IMR-90 (cell line): ENCODE results near the gene NR6A1. TPM values are rescaled to one million over a fixed set of nuclear protein-coding genes. Genes with fewer than 3 reads are reported as not detected.

Experiments used
- ATAC-seq: fragments of 200-7000 bp; cut with Tn5 transposase; 2 replicates; pipeline ENCODE4 v1.9.1; 2020; ENCODE audit warnings: low read depth, mild to moderate bottlenecking, moderate library complexity
- BruUV-seq: library from RNA; stranded (reverse); fragments of 400-500 nt; replicated peaks from 2 replicates; lab custom pipeline; 2021; lab: Mats Ljungman, UMichigan
- CTCF ChIA-PET: fragments of 300-600 bp; formaldehyde crosslinking; extraction: SDS; loops from one replicate; lab custom pipeline; 2021; ENCODE audit warnings: antibody characterized with exemption; lab: Yijun Ruan, JAX
- POLR2A ChIA-PET: fragments of 300-600 bp; sonication (Branson Sonifier 250); formaldehyde crosslinking; loops from one replicate; lab custom pipeline; 2022; ENCODE audit warnings: antibody characterized with exemption; ENCODE audit not compliant: unreplicated experiment; lab: Charles Lee
- DNase-seq: peaks from one replicate; pipeline ENCODE4 v3.0.0; 2013
- H2AFZ ChIP-seq: replicated peaks from 2 replicates; pipeline ENCODE3; 2013; ENCODE audit warnings: low read length, mild to moderate bottlenecking; ENCODE audit not compliant: poor library complexity
- H2AK5ac ChIP-seq: 2 replicates; pipeline ENCODE4 v1.6.1; 2013; ENCODE audit warnings: low read depth, low read length, inconsistent platforms
- H2AK9ac ChIP-seq: replicated peaks from 2 replicates; pipeline ENCODE3; 2013; ENCODE audit warnings: mild to moderate bottlenecking, low read depth, low read length, moderate library complexity; ENCODE audit not compliant: poor library complexity
- H2BK120ac ChIP-seq: 2 replicates; pipeline ENCODE4 v1.6.1; 2013; ENCODE audit warnings: low read depth, low read length, inconsistent platforms
- H2BK15ac ChIP-seq: 3 replicates; pipeline ENCODE4 v1.6.1; 2013; ENCODE audit warnings: low read depth, low read length, inconsistent platforms
- H2BK20ac ChIP-seq: 2 replicates; pipeline ENCODE4 v1.6.1; 2013; ENCODE audit warnings: low read depth, mild to moderate bottlenecking, inconsistent platforms, low read length, moderate library complexity
- H2BK5ac ChIP-seq: 2 replicates; pipeline ENCODE4 v1.6.1; 2013; ENCODE audit warnings: mild to moderate bottlenecking, low read depth, low read length, inconsistent platforms; ENCODE audit not compliant: poor library complexity, severe bottlenecking
- H3K14ac ChIP-seq: replicated peaks from 2 replicates; pipeline ENCODE4 v1.6.1; 2013; ENCODE audit warnings: low read depth, low read length, inconsistent platforms
- H3K18ac ChIP-seq: 2 replicates; pipeline ENCODE4 v1.6.1; 2013; ENCODE audit warnings: low read depth, low read length, control low read depth
- H3K23ac ChIP-seq: 2 replicates; pipeline ENCODE4 v1.6.1; 2013; ENCODE audit warnings: low read depth, low read length, inconsistent platforms
- H3K27ac ChIP-seq: 2 replicates; pipeline ENCODE4 v1.5.1; 2013; ENCODE audit warnings: mild to moderate bottlenecking, control low read depth, low read length; ENCODE audit not compliant: insufficient read depth
- H3K27me3 ChIP-seq: 2 replicates; pipeline ENCODE4 v1.6.1; 2013; ENCODE audit warnings: low read length; ENCODE audit not compliant: control insufficient read depth, insufficient read depth
- H3K36me3 ChIP-seq: 2 replicates; pipeline ENCODE4 v1.6.1; 2013; ENCODE audit warnings: low read length, mixed read lengths; ENCODE audit not compliant: control insufficient read depth, insufficient read depth
- H3K4ac ChIP-seq: 2 replicates; pipeline ENCODE4 v1.6.1; 2013; ENCODE audit warnings: low read depth, low read length, inconsistent platforms
- H3K4me1 ChIP-seq: 2 replicates; pipeline ENCODE4 v1.6.1; 2013; ENCODE audit warnings: low read length, mixed read lengths; ENCODE audit not compliant: control insufficient read depth, insufficient read depth
- H3K4me2 ChIP-seq: 2 replicates; pipeline ENCODE4 v1.6.1; 2013; ENCODE audit warnings: low read depth, mild to moderate bottlenecking, control low read depth, low read length, moderate library complexity
- H3K4me3 ChIP-seq: 2 replicates; pipeline ENCODE4 v1.5.1; 2013; ENCODE audit warnings: low read depth, mild to moderate bottlenecking, control low read depth, low read length, moderate library complexity; ENCODE audit not compliant: insufficient read depth
- H3K56ac ChIP-seq: 2 replicates; pipeline ENCODE4 v1.6.1; 2013; ENCODE audit warnings: low read length, inconsistent platforms; ENCODE audit not compliant: insufficient read depth; ENCODE audit errors: extremely low read depth
- H3K79me1 ChIP-seq, 2 experiments: 2 replicates each; pipeline ENCODE4 v1.6.1; 2013; ENCODE audit warnings: low read length in 2 of 2, inconsistent platforms in 1 of 2, low read depth in 1 of 2
- H3K9ac ChIP-seq: 2 replicates; pipeline ENCODE4 v1.6.1; 2013; ENCODE audit warnings: low read depth, low read length, control low read depth
- H3K9me1 ChIP-seq: 2 replicates; pipeline ENCODE4 v1.6.1; 2013; ENCODE audit warnings: low read length, inconsistent platforms; ENCODE audit not compliant: insufficient read depth
- H3K9me3 ChIP-seq: 2 replicates; pipeline ENCODE4 v1.6.1; 2013; ENCODE audit warnings: low read length; ENCODE audit not compliant: control insufficient read depth, insufficient read depth
- H4K20me1 ChIP-seq: 2 replicates; pipeline ENCODE4 v1.6.1; 2013; ENCODE audit warnings: low read length, inconsistent platforms; ENCODE audit not compliant: insufficient read depth
- H4K5ac ChIP-seq: 2 replicates; pipeline ENCODE4 v1.6.1; 2013; ENCODE audit warnings: mild to moderate bottlenecking, low read depth, low read length, control low read depth
- H4K8ac ChIP-seq, 2 experiments: 2 replicates each; pipeline ENCODE4 v1.6.1; 2013; ENCODE audit warnings: low read depth in 2 of 2, low read length in 2 of 2, control low read depth in 1 of 2, inconsistent platforms in 1 of 2
- H4K91ac ChIP-seq: 2 replicates; pipeline ENCODE4 v1.6.1; 2013; ENCODE audit warnings: low read depth, low read length, inconsistent platforms; ENCODE audit not compliant: insufficient read depth
- NFE2L2 ChIP-seq: fragments of 150-350 bp; IDR thresholded peaks from 2 replicates; pipeline ENCODE4 v1.6.1; 2016; ENCODE audit warnings: low read depth, mild to moderate bottlenecking, low read length
- POLR2A ChIP-seq: IDR thresholded peaks from 2 replicates; pipeline ENCODE4 v1.6.1; 2012; ENCODE audit warnings: mild to moderate bottlenecking, low read depth, low read length
- RAD21 ChIP-seq: IDR thresholded peaks from 2 replicates; pipeline ENCODE4 v1.6.1; 2012; ENCODE audit warnings: low read length, improper control_type of control experiment
- WGBS, 2 experiments: methylation state at CpG; one replicate each; pipeline versions ENCODE4 v1.1.5 to v1.1.7; 2013; ENCODE audit warnings: missing lambda C conversion rate in 2 of 2; ENCODE audit not compliant: insufficient read length in 1 of 2; ENCODE audit errors: extremely low coverage in 2 of 2; 5-methylcytosine and 5-hydroxymethylcytosine counted together
- dilution Hi-C: fragments of 300-500 bp; cut with HindIII; formaldehyde crosslinking; loops from one replicate; pipeline ENCODE4 v1.14.3; 2018; ENCODE audit warnings: low sequenced_read_pairs; ENCODE audit not compliant: unreplicated experiment
- in situ Hi-C: fragments of 300-500 bp; cut with MboI; formaldehyde crosslinking; loops from 3 replicates; pipeline ENCODE4 v1.14.3; 2019; ENCODE audit warnings: low sequenced_read_pairs, inconsistent platforms, mixed read lengths
- intact Hi-C: fragments of 100-400 bp; cut with micrococcal nuclease; formaldehyde crosslinking; loops from 2 replicates; pipeline ENCODE4 v1.10.0; 2022
- polyA plus RNA-seq, 3 experiments: library from polyadenylated mRNA; depleted of rRNA; stranded (reverse); fragments of >200 nt; gene quantifications; 2 replicates each; pipeline ENCODE4 v1.2.3, GENCODE V29; 2012; ENCODE audit warnings: low replicate concordance in 1 of 3
- total RNA-seq: library from RNA; depleted of rRNA; stranded (reverse); fragments of >200 nt; gene quantifications from 2 replicates; pipeline ENCODE4 v1.2.3, GENCODE V29; 2012

The NR6A1 gene
- total and polyA plus RNA-seq, 2 of the 4 experiments (the other 2 are of a cell fraction), result 0.14 to 0.36 TPM

GRCh38 chr9:124596172-124596839 lies 174.8 kb downstream of the NR6A1 start:
- no peak for ATAC-seq
- H2BK15ac ChIP-seq, result no peak overlapping the region
- no peak overlapping the region for H2AK9ac ChIP-seq
- peaks cover 12% of the 10 kb centered on the region for H3K27me3 ChIP-seq
- ChIA-PET CTCF (interaction anchor here (0.8 to 1.0 kb wide), 2 partner anchors 21 to 45 kb away, joined by 3 to 4 read pairs; no protein-coding TSS in a partner anchor), POLR2A (no interaction called here)
- in situ Hi-C loops (no loop called here), dilution Hi-C loops (no loop called here), intact Hi-C loops (no loop called here)
- no peak overlapping the region for H4K91ac ChIP-seq
- H3K4ac ChIP-seq, result no peak overlapping the region; the same call in 1 of the 2 replicates
- H3K4me2 ChIP-seq, result no peak overlapping the region
- H4K20me1 ChIP-seq, result no peaks in the 10 kb centered on the region
- H2AK5ac ChIP-seq, result no peak overlapping the region
- no peak overlapping the region for H4K8ac ChIP-seq
- H2BK120ac ChIP-seq, result no peak overlapping the region
- H3K9ac ChIP-seq, result no peak overlapping the region
- no peak overlapping the region for H2BK20ac ChIP-seq
- H3K9me3 ChIP-seq, result no peaks in the 10 kb centered on the region
- WGBS, 2 experiments, result 100% methylated on average over 1 of the region's 6 CpGs; no CpG with 5 or more reads in 1 of the 2 experiments
- no peak overlapping the region for H2AFZ ChIP-seq
- H2BK5ac ChIP-seq, result no peak overlapping the region
- H3K27ac ChIP-seq, result no peak overlapping the region
- no peak overlapping the region for H3K14ac ChIP-seq
- no peak for DNase-seq
- 0 out of 2 replicates have a peak overlapping the region, but pooled peaks have one; percentile 8 for H3K23ac ChIP-seq
- no peak overlapping the region for H3K18ac ChIP-seq
- no TSS peak for BruUV-seq
- H3K9me1 ChIP-seq, result no peaks in the 10 kb centered on the region
- peaks cover 6% of the 10 kb centered on the region for H3K4me1 ChIP-seq
- H3K79me1 ChIP-seq, result no peaks in the 10 kb centered on the region
- TF ChIP-seq RAD21 (no peak), NFE2L2 (peak; percentile 55), POLR2A (no peak)
- no peak overlapping the region for H4K5ac ChIP-seq
- H3K36me3 ChIP-seq, result no peaks in the 10 kb centered on the region
- H3K4me3 ChIP-seq, result no peak overlapping the region
- no peak overlapping the region for H3K56ac ChIP-seq
